Measurements from ENCODE around the gene RAB25.
A peak's percentile ranks its signal among the peaks of the same experiment; 100 is the strongest.

Gene RAB25

GRCh38 chr1:156055281-156056048 lies 5.5 kb upstream of the RAB25 start:
- TF ChIP-seq CTCF (IDR thresholded peaks at IDR 0.05) (no peak), ZFX (IDR thresholded peaks at IDR 0.05; ENCODE audit: borderline replicate concordance) (no peak)
- H3K27ac ChIP-seq = peak overlapping the region; percentile 100

- H3K27ac ChIP-seq = no peak overlapping the region
- TF ChIP-seq ZFX (IDR thresholded peaks at IDR 0.05; ENCODE audit: borderline replicate concordance) = no peak
- TF ChIP-seq CTCF (IDR thresholded peaks at IDR 0.05) = no peak
Observed at GRCh38 chr1:156056326-156056849, 4.6 kb upstream of the RAB25 start.

GRCh38 chr1:156062189-156062588 lies 1.2 kb downstream of the RAB25 start:
- no peak overlapping the region for H3K27ac ChIP-seq
- no peak for TF ChIP-seq CTCF (IDR thresholded peaks at IDR 0.05)
- TF ChIP-seq ZFX (IDR thresholded peaks at IDR 0.05; ENCODE audit: borderline replicate concordance) = no peak

- H3K27ac ChIP-seq = no peak overlapping the region
- no peak for TF ChIP-seq ZFX (IDR thresholded peaks at IDR 0.05; ENCODE audit: borderline replicate concordance)
Observed at GRCh38 chr1:156063997-156064285, 3.0 kb downstream of the RAB25 start.

GRCh38 chr1:156064615-156065014 lies 3.7 kb downstream of the RAB25 start:
- no peak overlapping the region for H3K27ac ChIP-seq
- TF ChIP-seq ZFX (IDR thresholded peaks at IDR 0.05; ENCODE audit: borderline replicate concordance) (no peak), CTCF (IDR thresholded peaks at IDR 0.05) (no peak)

GRCh38 chr1:156065212-156065611 lies 4.3 kb downstream of the RAB25 start:
- no peak overlapping the region for H3K27ac ChIP-seq
- no peak for TF ChIP-seq CTCF (IDR thresholded peaks at IDR 0.05)
- no peak for TF ChIP-seq ZFX (IDR thresholded peaks at IDR 0.05; ENCODE audit: borderline replicate concordance)

GRCh38 chr1:156065871-156066270 lies 4.9 kb downstream of the RAB25 start:
- no peak overlapping the region for H3K27ac ChIP-seq
- TF ChIP-seq ZFX (IDR thresholded peaks at IDR 0.05; ENCODE audit: borderline replicate concordance) = no peak
- TF ChIP-seq CTCF (IDR thresholded peaks at IDR 0.05) = no peak

- no peak for TF ChIP-seq ZFX (IDR thresholded peaks at IDR 0.05; ENCODE audit: borderline replicate concordance)
- TF ChIP-seq CTCF (IDR thresholded peaks at IDR 0.05) = no peak
- no peak overlapping the region for H3K27ac ChIP-seq
Observed at GRCh38 chr1:156067262-156067661, 6.3 kb downstream of the RAB25 start.

Data from 22Rv1 (cell line).